ENCODE data around the gene UBE3B.

UBE3B gene

DNA sequence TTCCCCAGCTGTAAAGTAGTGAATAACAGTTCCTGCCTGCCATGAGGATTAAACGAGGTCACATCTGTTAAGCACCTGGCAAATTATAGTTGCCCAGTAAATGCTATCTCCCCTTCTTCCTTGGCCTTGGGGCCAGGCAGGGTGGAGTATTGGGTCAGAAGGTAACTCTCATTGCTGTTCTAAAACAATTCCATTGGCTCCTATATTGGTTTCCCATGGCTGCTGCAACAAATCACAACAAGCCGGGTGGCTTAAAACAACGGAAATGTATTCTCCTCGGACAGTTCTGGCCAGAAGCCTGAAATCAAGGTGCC is 63.9 kb downstream of the UBE3B start:
- H3K4me3 ChIP-seq (replicated peaks; ENCODE audit: insufficient read depth, low read length) = no peak overlapping the region
- no peak for DNase-seq (ENCODE audit: low read depth in 1 of 2, low spot score in 1 of 2)
- TF ChIP-seq, protein P1, sequence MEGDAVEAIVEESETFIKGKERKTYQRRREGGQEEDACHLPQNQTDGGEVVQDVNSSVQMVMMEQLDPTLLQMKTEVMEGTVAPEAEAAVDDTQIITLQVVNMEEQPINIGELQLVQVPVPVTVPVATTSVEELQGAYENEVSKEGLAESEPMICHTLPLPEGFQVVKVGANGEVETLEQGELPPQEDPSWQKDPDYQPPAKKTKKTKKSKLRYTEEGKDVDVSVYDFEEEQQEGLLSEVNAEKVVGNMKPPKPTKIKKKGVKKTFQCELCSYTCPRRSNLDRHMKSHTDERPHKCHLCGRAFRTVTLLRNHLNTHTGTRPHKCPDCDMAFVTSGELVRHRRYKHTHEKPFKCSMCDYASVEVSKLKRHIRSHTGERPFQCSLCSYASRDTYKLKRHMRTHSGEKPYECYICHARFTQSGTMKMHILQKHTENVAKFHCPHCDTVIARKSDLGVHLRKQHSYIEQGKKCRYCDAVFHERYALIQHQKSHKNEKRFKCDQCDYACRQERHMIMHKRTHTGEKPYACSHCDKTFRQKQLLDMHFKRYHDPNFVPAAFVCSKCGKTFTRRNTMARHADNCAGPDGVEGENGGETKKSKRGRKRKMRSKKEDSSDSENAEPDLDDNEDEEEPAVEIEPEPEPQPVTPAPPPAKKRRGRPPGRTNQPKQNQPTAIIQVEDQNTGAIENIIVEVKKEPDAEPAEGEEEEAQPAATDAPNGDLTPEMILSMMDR (IDR thresholded peaks at IDR 0.05; ENCODE audit: insufficient read depth, low read length) = no peak
- no peak for TF ChIP-seq SPI1 (IDR thresholded peaks at IDR 0.05; ENCODE audit: borderline replicate concordance, low read depth)
- TF ChIP-seq GABPA (IDR thresholded peaks at IDR 0.05; ENCODE audit: low read depth) = no peak
- TF ChIP-seq REST (IDR thresholded peaks at IDR 0.05; ENCODE audit: insufficient replicate concordance, low read depth) = no peak
- TF ChIP-seq POLR2AphosphoS5 (IDR thresholded peaks at IDR 0.05; ENCODE audit: low read depth) = no peak
- H3K27me3 ChIP-seq (ENCODE audit: insufficient read depth, poor library complexity, severe bottlenecking) = no peaks in the 10 kb centered on the region
- no peak overlapping the region for H3K27ac ChIP-seq (replicated peaks)

GRCh38 chr12:109542014-109542413 is 64.6 kb downstream of the UBE3B start:
- TF ChIP-seq SPI1 (IDR thresholded peaks at IDR 0.05; ENCODE audit: borderline replicate concordance, low read depth) = no peak
- no peak for TF ChIP-seq GABPA (IDR thresholded peaks at IDR 0.05; ENCODE audit: low read depth)
- no peak for TF ChIP-seq POLR2AphosphoS5 (IDR thresholded peaks at IDR 0.05; ENCODE audit: low read depth)
- TF ChIP-seq REST (IDR thresholded peaks at IDR 0.05; ENCODE audit: insufficient replicate concordance, low read depth) = no peak
- TF ChIP-seq, protein P1 (IDR thresholded peaks at IDR 0.05; ENCODE audit: insufficient read depth, low read length) = no peak
- H3K4me3 ChIP-seq (replicated peaks; ENCODE audit: insufficient read depth, low read length) = no peak overlapping the region
- DNase-seq (ENCODE audit: low read depth in 1 of 2, low spot score in 1 of 2) = no peak
- no peak overlapping the region for H3K27ac ChIP-seq (replicated peaks)
- H3K27me3 ChIP-seq (ENCODE audit: insufficient read depth, poor library complexity, severe bottlenecking) = no peaks in the 10 kb centered on the region

GRCh38 chr12:109542876-109543275 is 65.4 kb downstream of the UBE3B start:
- no peak overlapping the region for H3K4me3 ChIP-seq (replicated peaks; ENCODE audit: insufficient read depth, low read length)
- TF ChIP-seq REST (IDR thresholded peaks at IDR 0.05; ENCODE audit: insufficient replicate concordance, low read depth) (no peak), SPI1 (IDR thresholded peaks at IDR 0.05; ENCODE audit: borderline replicate concordance, low read depth) (no peak), POLR2AphosphoS5 (IDR thresholded peaks at IDR 0.05; ENCODE audit: low read depth) (no peak), GABPA (IDR thresholded peaks at IDR 0.05; ENCODE audit: low read depth) (no peak)
- TF ChIP-seq, protein P1 (IDR thresholded peaks at IDR 0.05; ENCODE audit: insufficient read depth, low read length) = no peak
- DNase-seq (ENCODE audit: low read depth in 1 of 2, low spot score in 1 of 2) = no peak
- H3K27me3 ChIP-seq (ENCODE audit: insufficient read depth, poor library complexity, severe bottlenecking) = no peaks in the 10 kb centered on the region
- H3K27ac ChIP-seq (replicated peaks) = no peak overlapping the region
